SK-N-SH treated with all-trans-retinoic acid at 6 μM for 48 hours (cell line): Measurements from ENCODE around the gene DPEP1.

Experiments used
- CSDC2 ChIP-seq: fragments of 250-450 bp; sonication (Bioruptor Pico); IDR thresholded peaks from 2 replicates; pipeline ENCODE4 v1.5.0; 2020; ENCODE audit warnings: mild to moderate bottlenecking, moderate library complexity
- GLIS3 ChIP-seq: fragments of 250-450 bp; sonication (Bioruptor Pico); IDR thresholded peaks from 2 replicates; pipeline ENCODE4 v1.5.0; 2020; ENCODE audit warnings: mild to moderate bottlenecking, moderate library complexity

GRCh38 chr16:89600427-89600826 is 13.0 kb upstream of the DPEP1 start:
- TF ChIP-seq CSDC2 (CRISPR knock-in tag) = no peak
- TF ChIP-seq GLIS3 = no peak
